T-helper 2 cell (primary cell): ENCODE data around the gene CNTNAP2.

Experiments
- DNase-seq, 5 experiments: peaks; one replicate each; pipeline versions ENCODE4 v3.0.0 to v3.0.0-alpha.2; 2012 to 2022

The CNTNAP2 gene

GRCh38 chr7:148337246-148337965 lies 2220.8 kb downstream of the CNTNAP2 start:
- DNase-seq: no peak

GRCh38 chr7:148337995-148338747 lies 2221.6 kb downstream of the CNTNAP2 start:
- DNase-seq: no peak

GRCh38 chr7:148340438-148341280 lies 2224.1 kb downstream of the CNTNAP2 start:
- no peak for DNase-seq

GRCh38 chr7:148344406-148344805 lies 2227.8 kb downstream of the CNTNAP2 start:
- no peak for DNase-seq

GRCh38 chr7:148347981-148348380 lies 2231.4 kb downstream of the CNTNAP2 start:
- DNase-seq: no peak

GRCh38 chr7:148348466-148348865 lies 2231.9 kb downstream of the CNTNAP2 start:
- DNase-seq: no peak

- no peak for DNase-seq
Measured at GRCh38 chr7:148356303-148356702, 2239.7 kb downstream of the CNTNAP2 start.

GRCh38 chr7:148362541-148362940 lies 2245.9 kb downstream of the CNTNAP2 start:
- DNase-seq: no peak

GRCh38 chr7:148367731-148368475 lies 2251.3 kb downstream of the CNTNAP2 start:
- no peak for DNase-seq

GRCh38 chr7:148368562-148368961 lies 2252.0 kb downstream of the CNTNAP2 start:
- DNase-seq: no peak

GRCh38 chr7:148371280-148371937 lies 2254.8 kb downstream of the CNTNAP2 start:
- DNase-seq: no peak

- no peak for DNase-seq
Measured at GRCh38 chr7:148374396-148375259, 2258.0 kb downstream of the CNTNAP2 start.

- no peak for DNase-seq
Measured at GRCh38 chr7:148379677-148380076, 2263.1 kb downstream of the CNTNAP2 start.

GRCh38 chr7:148380596-148381419 lies 2264.2 kb downstream of the CNTNAP2 start:
- no peak for DNase-seq

- DNase-seq: no peak
Measured at GRCh38 chr7:148382596-148382995, 2266.0 kb downstream of the CNTNAP2 start.

- no peak for DNase-seq
Measured at GRCh38 chr7:148383651-148384050, 2267.1 kb downstream of the CNTNAP2 start.

GRCh38 chr7:148385009-148385682 lies 2268.5 kb downstream of the CNTNAP2 start:
- no peak for DNase-seq

- no peak for DNase-seq
Measured at GRCh38 chr7:148390381-148390780, 2273.8 kb downstream of the CNTNAP2 start.

GRCh38 chr7:148391591-148391990 lies 2275.0 kb downstream of the CNTNAP2 start:
- no peak for DNase-seq
